Activated naive CD4-positive, alpha-beta T cell treated with anti-CD3 and anti-CD28 coated beads for 36 hours (primary cell): Measurements from ENCODE around the gene KMT2A. TPM values are rescaled to one million over a fixed set of nuclear protein-coding genes. Genes with fewer than 3 reads are reported as not detected.
"Not testable (repeated sequence)": the region's sequence is repeated elsewhere in the genome, so short reads cannot be mapped to it uniquely, and the experiment has no call there.

ENCODE experiments used
- CTCF ChIA-PET: fragments of 350-600 bp; sonication (Branson Sonifier 250); formaldehyde crosslinking; loops from one replicate; lab custom pipeline; 2021; ENCODE audit warnings: antibody characterized with exemption; lab: Charles Lee
- DNase-seq: peaks from one replicate; pipeline ENCODE4 v3.0.0-alpha.2; 2020
- H3K27ac Mint-ChIP-seq: one replicate; pipeline ENCODE4 v1.8.0; 2021; ENCODE audit warnings: mild to moderate bottlenecking, mixed read lengths
- H3K27me3 Mint-ChIP-seq: one replicate; pipeline ENCODE4 v1.8.0; 2021; ENCODE audit warnings: low read depth, mixed read lengths
- H3K36me3 Mint-ChIP-seq: one replicate; pipeline ENCODE4 v1.8.0; 2021; ENCODE audit warnings: low read depth, mixed read lengths
- H3K4me1 Mint-ChIP-seq: one replicate; pipeline ENCODE4 v1.8.0; 2021; ENCODE audit warnings: low read depth, mixed read lengths
- H3K4me3 Mint-ChIP-seq: one replicate; pipeline ENCODE4 v1.8.0; 2021; ENCODE audit warnings: mild to moderate bottlenecking, moderate library complexity, mixed read lengths
- H3K9me3 Mint-ChIP-seq: one replicate; pipeline ENCODE4 v1.8.0; 2021; ENCODE audit warnings: mixed read lengths
- intact Hi-C: fragments of 100-400 bp; cut with micrococcal nuclease; formaldehyde crosslinking; loops from one replicate; pipeline ENCODE4 v1.15.1; 2023
- total RNA-seq, 2 experiments: library from RNA; stranded (reverse); gene quantifications; one replicate each; pipeline ENCODE4 v1.2.3, GENCODE V29; 2021

KMT2A gene
- total RNA-seq, 2 experiments from 2014 or later, result 68.4 to 68.5 TPM

DNA sequence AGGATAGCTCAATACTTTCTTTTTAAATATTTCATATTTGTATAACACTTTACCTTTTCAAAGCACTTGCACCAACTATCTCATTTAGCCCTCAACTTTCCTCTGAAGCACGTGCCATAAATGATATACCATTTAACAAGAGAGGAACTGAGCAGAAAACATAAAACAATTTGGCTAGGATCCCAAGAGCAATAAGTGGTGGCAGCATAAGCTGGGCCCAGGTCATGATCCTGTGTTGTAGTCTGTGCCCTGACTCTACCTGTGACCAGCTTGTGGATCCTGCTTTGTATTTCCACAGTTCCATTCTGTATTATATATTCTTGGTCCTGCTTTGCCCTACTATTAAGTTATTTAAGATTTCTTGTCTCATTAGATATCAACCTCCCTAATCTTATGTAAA, 23.4 kb upstream of the KMT2A start:
- Mint-ChIP-seq H3K27me3 (no peaks in the 10 kb centered on the region), H3K4me3 (no peak overlapping the region), H3K27ac (no peak overlapping the region), H3K36me3 (peaks cover 3% of the 10 kb centered on the region), H3K4me1 (no peaks in the 10 kb centered on the region), H3K9me3 (no peaks in the 10 kb centered on the region)
- CTCF ChIA-PET, result interaction anchor here (1.9 kb wide), 1 partner anchor 17 kb away, joined by 4 read pairs; no protein-coding TSS in a partner anchor
- intact Hi-C loops, result no loop called here
- DNase-seq, result no peak

DNA sequence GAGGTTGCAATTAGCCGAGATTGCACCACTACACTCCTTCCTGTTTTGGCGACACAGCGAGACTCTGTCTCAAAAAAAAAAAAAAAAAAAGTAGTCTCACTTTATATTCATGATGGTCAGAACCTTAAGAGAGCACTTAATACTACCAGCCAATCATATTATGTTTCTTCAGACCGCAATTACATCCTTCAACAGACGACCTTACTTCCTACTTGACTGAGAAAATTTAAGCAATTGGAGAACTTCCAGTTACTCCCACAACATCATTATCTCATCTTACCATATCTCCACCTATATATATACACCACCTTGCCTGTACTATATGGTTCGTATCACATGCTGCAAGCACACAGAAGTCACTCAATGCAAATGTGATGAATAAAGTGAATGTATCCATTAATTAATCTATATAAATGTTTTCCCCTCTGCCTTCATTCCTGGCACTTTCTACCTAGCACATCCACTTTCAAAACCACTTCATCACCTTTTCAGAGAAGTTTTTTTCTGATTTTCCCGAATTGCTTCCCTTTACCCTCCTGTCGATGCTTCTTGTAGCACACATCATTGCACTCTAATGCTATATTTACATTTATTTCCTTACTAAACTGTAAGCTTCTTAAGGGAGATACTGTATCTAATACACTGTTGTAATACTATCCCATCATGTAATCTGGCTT, 21.1 kb upstream of the KMT2A start:
- Mint-ChIP-seq H3K4me1 (no peaks in the 10 kb centered on the region), H3K27ac (no peak overlapping the region), H3K4me3 (no peak overlapping the region), H3K27me3 (no peaks in the 10 kb centered on the region), H3K9me3 (no peaks in the 10 kb centered on the region), H3K36me3 (peaks cover 3% of the 10 kb centered on the region)
- intact Hi-C loops, result no loop called here
- CTCF ChIA-PET, result interaction anchor here (0.5 kb wide), 1 partner anchor 130 kb away, joined by 3 read pairs; no protein-coding TSS in a partner anchor
- DNase-seq, result no peak

DNA sequence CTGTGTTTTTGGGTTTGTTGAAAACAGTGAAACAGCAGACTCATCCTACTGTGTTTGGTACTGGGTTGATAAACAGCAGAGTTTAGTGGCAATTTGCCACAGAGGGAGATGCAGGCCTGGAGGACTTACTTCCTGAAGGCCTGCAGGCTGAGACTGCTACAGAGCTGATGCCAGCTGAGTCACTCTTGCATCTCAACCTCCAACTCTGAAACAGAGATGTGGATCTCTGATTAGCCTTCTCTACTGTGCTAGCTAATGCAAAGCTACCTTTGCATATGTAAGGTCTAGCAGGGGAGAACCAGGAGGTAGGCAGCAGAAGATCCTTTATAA, 20.6 kb upstream of the KMT2A start:
- H3K4me3 Mint-ChIP-seq, result no peak overlapping the region
- no peaks in the 10 kb centered on the region for H3K27me3 Mint-ChIP-seq
- intact Hi-C loops, result no loop called here
- H3K9me3 Mint-ChIP-seq, result no peaks in the 10 kb centered on the region
- H3K4me1 Mint-ChIP-seq, result no peaks in the 10 kb centered on the region
- no peak overlapping the region for H3K27ac Mint-ChIP-seq
- CTCF ChIA-PET, result no interaction called here
- DNase-seq, result peak; percentile 25
- H3K36me3 Mint-ChIP-seq, result no peaks in the 10 kb centered on the region

DNA sequence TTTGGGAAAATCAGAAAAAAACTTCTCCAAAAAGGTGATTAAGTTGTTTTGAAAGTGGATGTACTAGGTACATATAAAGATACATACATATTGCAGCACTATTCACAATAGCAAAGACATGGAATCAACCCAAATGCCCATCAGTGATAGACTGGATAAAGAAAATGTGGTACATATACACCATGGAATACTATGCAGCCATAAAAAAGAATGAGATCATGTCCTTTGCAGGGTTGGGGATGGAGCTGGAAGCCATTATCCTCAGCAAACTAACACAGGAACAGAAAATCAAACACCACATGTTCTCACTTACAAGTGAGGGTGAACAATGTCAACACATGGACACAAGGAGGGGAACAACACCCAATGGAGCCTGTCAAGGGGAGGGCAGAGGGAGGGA, 19.4 kb upstream of the KMT2A start:
- DNase-seq, H3K9me3 Mint-ChIP-seq, H3K36me3 Mint-ChIP-seq, H3K27me3 Mint-ChIP-seq, intact Hi-C loops, H3K4me3 Mint-ChIP-seq, CTCF ChIA-PET, H3K27ac Mint-ChIP-seq, H3K4me1 Mint-ChIP-seq: not testable (repeated sequence)

DNA sequence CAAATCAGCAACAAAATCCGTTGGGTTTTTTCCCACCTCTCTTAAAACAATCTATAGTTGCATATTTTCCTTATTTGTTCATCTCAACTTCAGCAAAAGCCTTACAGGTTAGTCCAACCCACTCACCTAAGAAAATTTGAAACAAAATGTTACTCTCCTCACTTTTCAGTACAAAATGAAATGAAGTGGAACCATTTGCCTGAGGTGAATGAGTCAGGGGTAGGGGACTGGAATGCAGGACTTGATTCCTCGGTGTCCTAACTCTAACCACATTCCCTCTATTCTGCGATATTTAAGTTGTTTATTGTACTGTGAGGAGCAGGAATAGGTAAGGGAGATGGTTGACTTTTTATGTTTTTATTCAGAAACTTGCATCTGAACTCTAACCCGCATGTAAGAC, 18.5 kb upstream of the KMT2A start:
- H3K36me3 Mint-ChIP-seq, result no peaks in the 10 kb centered on the region
- DNase-seq, result no peak
- no peak overlapping the region for H3K27ac Mint-ChIP-seq
- CTCF ChIA-PET, result interaction anchor here (0.7 kb wide), 1 partner anchor 44 kb away, joined by 3 read pairs; no protein-coding TSS in a partner anchor
- no peak overlapping the region for H3K4me3 Mint-ChIP-seq
- H3K4me1 Mint-ChIP-seq, result no peaks in the 10 kb centered on the region
- intact Hi-C loops, result no loop called here
- no peaks in the 10 kb centered on the region for H3K9me3 Mint-ChIP-seq
- no peaks in the 10 kb centered on the region for H3K27me3 Mint-ChIP-seq

DNA sequence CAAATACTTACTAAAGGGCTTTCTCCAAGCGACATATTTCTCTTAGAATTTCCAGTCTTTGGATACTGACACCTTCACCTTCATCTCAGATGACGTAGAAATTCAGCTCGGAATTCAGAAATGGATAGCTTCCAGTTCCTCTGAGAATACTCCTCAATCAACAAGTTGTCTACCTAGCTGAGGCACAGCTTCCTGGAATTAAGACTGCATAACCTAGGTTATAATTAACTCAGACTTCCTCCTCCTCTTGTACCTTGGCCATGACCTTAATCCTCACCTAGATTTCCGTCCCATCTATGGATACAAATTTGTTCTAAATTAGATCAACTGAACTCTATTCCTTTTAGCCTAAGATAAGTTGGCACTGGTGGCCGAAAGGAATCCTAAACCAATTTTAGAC, 17.5 kb upstream of the KMT2A start:
- CTCF ChIA-PET, result no interaction called here
- H3K9me3 Mint-ChIP-seq, result no peaks in the 10 kb centered on the region
- H3K36me3 Mint-ChIP-seq, result no peaks in the 10 kb centered on the region
- H3K4me1 Mint-ChIP-seq, result no peaks in the 10 kb centered on the region
- H3K27me3 Mint-ChIP-seq, result no peaks in the 10 kb centered on the region
- H3K4me3 Mint-ChIP-seq, result no peak overlapping the region
- H3K27ac Mint-ChIP-seq, result no peak overlapping the region
- intact Hi-C loops, result no loop called here
- no peak for DNase-seq

DNA sequence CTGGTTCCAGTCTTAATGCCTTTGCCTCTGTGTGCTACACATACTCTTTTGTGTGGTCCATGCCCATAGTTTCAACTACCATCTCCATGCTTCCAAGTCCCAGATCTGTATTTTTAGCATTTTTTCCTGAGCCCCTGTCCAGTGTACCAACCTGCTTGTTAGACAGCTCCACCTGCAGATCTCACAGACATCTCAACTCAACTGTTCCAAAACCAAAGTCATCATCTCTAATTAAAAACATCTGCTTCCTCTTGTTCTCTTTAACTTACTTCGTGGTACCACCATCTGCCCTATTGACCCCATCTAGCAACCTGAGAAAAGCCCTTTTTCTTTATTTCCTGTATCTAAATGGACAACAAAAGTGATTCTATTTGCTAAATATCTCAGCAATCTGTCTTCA, 8.6 kb upstream of the KMT2A start:
- Mint-ChIP-seq H3K36me3 (no peaks in the 10 kb centered on the region), H3K4me3 (no peak overlapping the region), H3K27ac (no peak overlapping the region), H3K9me3 (no peaks in the 10 kb centered on the region), H3K4me1 (no peaks in the 10 kb centered on the region), H3K27me3 (no peaks in the 10 kb centered on the region)
- intact Hi-C loops, result no loop called here
- DNase-seq, result no peak
- CTCF ChIA-PET, result interaction anchor here (0.7 kb wide), 1 partner anchor 59 kb away, joined by 4 read pairs; no protein-coding TSS in a partner anchor

DNA sequence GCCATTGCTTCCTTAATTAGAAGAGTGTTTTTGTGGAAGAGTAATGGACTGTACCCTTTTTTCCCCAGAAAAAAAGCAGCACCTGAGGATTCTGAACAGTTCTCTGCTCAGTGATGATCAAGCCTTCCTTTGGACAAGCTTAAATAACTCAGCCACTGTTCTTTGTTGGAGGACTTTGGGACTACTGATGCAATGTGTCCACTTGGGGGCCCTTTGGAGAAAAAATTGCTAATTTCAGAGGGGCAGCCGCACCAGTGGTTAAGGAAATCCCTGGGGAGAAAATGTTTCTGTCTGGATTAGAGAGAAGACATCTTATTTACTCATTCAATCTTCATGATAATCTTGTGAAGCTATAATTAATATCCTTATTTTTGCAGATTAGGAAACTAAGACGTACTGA, 5.3 kb upstream of the KMT2A start:
- no peak overlapping the region for H3K27ac Mint-ChIP-seq
- peaks cover 4% of the 10 kb centered on the region for H3K4me1 Mint-ChIP-seq
- no peak overlapping the region for H3K4me3 Mint-ChIP-seq
- CTCF ChIA-PET, result interaction anchor here (0.6 to 2.0 kb wide), 8 partner anchors 11 to 259 kb away, joined by 3 to 8 read pairs (median 3); no protein-coding TSS in a partner anchor
- H3K36me3 Mint-ChIP-seq, result no peaks in the 10 kb centered on the region
- DNase-seq, result no peak
- no peaks in the 10 kb centered on the region for H3K9me3 Mint-ChIP-seq
- H3K27me3 Mint-ChIP-seq, result no peaks in the 10 kb centered on the region
- intact Hi-C loops, result loop anchor here (10.0 kb wide), 1 partner anchor 444 kb away; no protein-coding TSS in a partner anchor

DNA sequence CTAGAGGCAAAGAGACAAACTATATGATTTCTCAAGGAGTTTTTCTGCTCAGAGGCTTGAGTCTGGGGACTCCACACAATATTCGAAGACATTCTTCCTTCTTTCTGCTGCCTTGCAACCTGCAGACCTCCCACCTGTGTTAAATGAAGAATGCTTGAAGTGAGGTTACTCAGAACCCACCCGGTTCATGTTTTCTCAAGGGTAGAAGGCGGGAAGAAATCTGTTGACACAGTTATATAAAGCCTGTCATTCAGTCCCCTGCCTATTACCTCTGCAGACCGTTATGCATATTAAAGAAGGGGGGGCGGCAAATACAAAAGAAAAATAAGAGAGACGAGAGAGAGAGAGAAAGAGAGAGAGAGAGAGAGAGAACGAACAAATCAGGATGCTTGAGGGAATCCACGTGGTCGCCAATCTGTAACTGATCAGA, 2.2 kb upstream of the KMT2A start:
- peaks cover 9% of the 10 kb centered on the region for H3K4me1 Mint-ChIP-seq
- no peaks in the 10 kb centered on the region for H3K27me3 Mint-ChIP-seq
- H3K27ac Mint-ChIP-seq, result peak overlapping the region; percentile 1
- CTCF ChIA-PET, result interaction anchor here (1.0 to 2.2 kb wide), 2 partner anchors 54 to 58 kb away, joined by 3 to 9 read pairs; no protein-coding TSS in a partner anchor
- peaks cover 5% of the 10 kb centered on the region for H3K36me3 Mint-ChIP-seq
- no peak for DNase-seq
- no peaks in the 10 kb centered on the region for H3K9me3 Mint-ChIP-seq
- intact Hi-C loops, result loop anchor here (1.0 to 10.0 kb wide), 3 partner anchors 9 to 441 kb away; no protein-coding TSS in a partner anchor
- H3K4me3 Mint-ChIP-seq, result peak overlapping the region; percentile 90

DNA sequence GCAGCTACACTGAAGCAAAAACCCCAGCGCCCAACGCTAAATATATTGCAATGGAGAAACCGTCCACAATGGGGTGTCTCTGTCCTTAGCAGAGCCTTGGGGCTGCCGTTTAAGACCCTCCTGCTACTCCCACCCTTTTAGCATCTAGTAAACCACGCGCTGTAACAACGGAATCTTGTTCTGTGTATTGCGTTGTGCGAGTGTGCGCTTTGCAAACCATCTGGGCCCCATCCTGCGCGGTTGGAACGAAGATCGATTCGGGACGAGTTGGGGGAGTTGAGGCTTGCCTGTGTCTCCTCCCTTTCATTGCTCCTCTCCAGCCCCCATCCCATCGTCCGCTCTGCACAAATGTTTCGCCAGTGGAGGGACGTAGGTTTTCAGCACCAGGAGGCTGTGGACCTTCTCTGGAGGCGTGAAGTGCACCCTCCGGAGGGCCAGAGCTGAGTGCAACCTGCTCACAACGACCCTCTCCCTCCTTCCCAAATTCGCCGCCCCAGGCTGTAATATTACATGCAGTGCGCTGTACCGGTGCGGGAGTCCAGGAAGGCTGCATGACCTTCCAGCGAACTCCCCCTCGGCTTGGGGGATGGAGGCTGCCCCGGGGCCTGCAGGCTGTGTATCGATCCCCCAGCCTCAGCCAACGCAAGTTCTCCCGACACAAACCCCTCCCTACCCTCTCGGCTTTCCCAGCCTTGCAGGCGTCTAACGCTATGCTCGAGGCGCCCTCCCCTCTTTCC, 1.6 kb upstream of the KMT2A start:
- CTCF ChIA-PET, result interaction anchor here (1.0 to 2.2 kb wide), 6 partner anchors 52 to 236 kb away, joined by 3 to 9 read pairs (median 4); no protein-coding TSS in a partner anchor
- Mint-ChIP-seq H3K4me3 (peak overlapping the region; percentile 90), H3K9me3 (no peaks in the 10 kb centered on the region), H3K36me3 (peaks cover 5% of the 10 kb centered on the region), H3K27me3 (no peaks in the 10 kb centered on the region), H3K4me1 (peaks cover 15% of the 10 kb centered on the region), H3K27ac (peak overlapping the region; percentile 91)
- DNase-seq, result peak; percentile 69
- intact Hi-C loops, result loop anchor here (1.0 to 10.0 kb wide), 6 partner anchors 9 to 493 kb away; partner anchors contain the start of gene BCL9L

DNA sequence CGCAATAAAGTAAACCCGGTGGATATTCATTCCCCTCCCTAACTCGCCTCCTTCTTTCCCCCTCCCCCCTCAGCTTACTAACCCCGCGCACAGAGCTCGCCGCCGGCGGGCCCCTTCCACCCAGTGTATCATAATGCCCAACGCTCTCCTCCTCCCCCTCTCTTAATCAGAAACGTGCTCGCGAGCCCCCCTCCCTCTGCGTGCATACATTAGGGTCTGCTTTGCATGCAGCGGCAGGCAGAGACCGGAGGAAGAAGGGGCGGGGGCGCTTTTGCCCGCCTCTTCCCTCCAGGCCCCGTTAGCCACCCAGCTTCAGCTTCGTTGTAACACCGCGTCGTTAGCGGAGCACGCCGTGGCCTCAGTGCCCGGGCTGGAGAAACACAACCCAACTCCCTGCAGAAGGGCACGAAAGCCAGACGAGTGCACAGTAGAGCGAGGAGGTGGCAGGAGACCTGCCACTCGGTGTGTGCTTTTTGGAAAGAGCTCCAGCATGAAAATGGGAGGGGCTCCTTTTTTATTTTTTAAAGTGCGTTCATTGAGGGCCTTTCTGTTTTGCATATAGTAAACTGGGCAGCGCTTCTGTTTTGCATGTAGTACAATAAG, 901 bp upstream of the KMT2A start:
- CTCF ChIA-PET, result interaction anchor here (0.5 to 2.2 kb wide), 7 partner anchors 22 to 237 kb away, joined by 3 to 9 read pairs (median 4); no protein-coding TSS in a partner anchor
- peak; percentile 69 for DNase-seq
- H3K36me3 Mint-ChIP-seq, result peaks cover 9% of the 10 kb centered on the region
- H3K9me3 Mint-ChIP-seq, result no peaks in the 10 kb centered on the region
- peak overlapping the region; percentile 91 for H3K27ac Mint-ChIP-seq
- intact Hi-C loops, result loop anchor here (5.0 to 10.0 kb wide), 4 partner anchors 193 to 492 kb away; partner anchors contain the start of gene BCL9L
- peaks cover 21% of the 10 kb centered on the region for H3K4me1 Mint-ChIP-seq
- peak overlapping the region; percentile 90 for H3K4me3 Mint-ChIP-seq
- no peaks in the 10 kb centered on the region for H3K27me3 Mint-ChIP-seq

DNA sequence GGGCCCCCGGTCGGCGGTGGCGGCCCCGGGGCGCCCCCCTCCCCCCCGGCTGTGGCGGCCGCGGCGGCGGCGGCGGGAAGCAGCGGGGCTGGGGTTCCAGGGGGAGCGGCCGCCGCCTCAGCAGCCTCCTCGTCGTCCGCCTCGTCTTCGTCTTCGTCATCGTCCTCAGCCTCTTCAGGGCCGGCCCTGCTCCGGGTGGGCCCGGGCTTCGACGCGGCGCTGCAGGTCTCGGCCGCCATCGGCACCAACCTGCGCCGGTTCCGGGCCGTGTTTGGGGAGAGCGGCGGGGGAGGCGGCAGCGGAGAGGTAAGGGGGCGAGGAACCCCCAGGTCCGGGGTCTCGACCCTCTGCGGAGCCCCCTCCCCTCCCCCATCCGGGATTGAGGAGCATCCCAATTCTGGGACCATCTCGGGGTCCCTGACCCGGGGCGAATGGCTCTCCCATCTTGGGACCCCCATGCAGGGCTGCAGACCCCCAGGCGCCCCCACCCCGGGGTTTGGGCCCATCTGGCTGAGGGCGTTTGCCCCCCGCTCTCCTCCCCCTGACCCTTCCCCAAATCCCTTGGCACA, 431 bp downstream of the KMT2A start:
- H3K27me3 Mint-ChIP-seq, result no peaks in the 10 kb centered on the region
- intact Hi-C loops, result loop anchor here (1.0 to 10.0 kb wide), 11 partner anchors 35 to 622 kb away; partner anchors contain the start of genes ATP5MG, BCL9L, CD3D and UBE4A
- H3K9me3 Mint-ChIP-seq, result no peaks in the 10 kb centered on the region
- peaks cover 14% of the 10 kb centered on the region for H3K36me3 Mint-ChIP-seq
- H3K4me3 Mint-ChIP-seq, result peak overlapping the region; percentile 88
- CTCF ChIA-PET, result no interaction called here
- peak overlapping the region; percentile 98 for H3K27ac Mint-ChIP-seq
- peaks cover 35% of the 10 kb centered on the region for H3K4me1 Mint-ChIP-seq
- peak; percentile 55 for DNase-seq
